Activated naive CD8-positive, alpha-beta T cell treated with anti-CD3 and anti-CD28 coated beads for 36 hours (primary cell): ENCODE results near the gene CELA2A. TPM values are rescaled to one million over a fixed set of nuclear protein-coding genes. Genes with fewer than 3 reads are reported as not detected.
"Not testable (repeated sequence)": the region's sequence is repeated elsewhere in the genome, so short reads cannot be mapped to it uniquely, and the experiment has no call there.

ENCODE experiments used
- DNase-seq: peaks from one replicate; pipeline ENCODE4 v3.0.0; 2021
- H3K27ac Mint-ChIP-seq: one replicate; pipeline ENCODE4 v1.8.0; 2022; ENCODE audit warnings: mild to moderate bottlenecking, moderate library complexity, mixed read lengths
- H3K27me3 Mint-ChIP-seq: one replicate; pipeline ENCODE4 v1.8.0; 2022; ENCODE audit warnings: mild to moderate bottlenecking, mixed read lengths
- H3K36me3 Mint-ChIP-seq: one replicate; pipeline ENCODE4 v1.8.0; 2021; ENCODE audit warnings: mild to moderate bottlenecking, mixed read lengths
- H3K4me1 Mint-ChIP-seq: one replicate; pipeline ENCODE4 v1.8.0; 2021; ENCODE audit warnings: mixed read lengths
- H3K4me3 Mint-ChIP-seq: one replicate; pipeline ENCODE4 v1.8.0; 2022; ENCODE audit warnings: mild to moderate bottlenecking, moderate library complexity, mixed read lengths
- H3K9me3 Mint-ChIP-seq: one replicate; pipeline ENCODE4 v1.8.0; 2022; ENCODE audit warnings: mixed read lengths
- total RNA-seq, 2 experiments: library from RNA; stranded (reverse); gene quantifications; one replicate each; pipeline ENCODE4 v1.2.3, GENCODE V29; 2021

CELA2A gene
- total RNA-seq, 2 experiments from 2014 or later, result not detected

DNA sequence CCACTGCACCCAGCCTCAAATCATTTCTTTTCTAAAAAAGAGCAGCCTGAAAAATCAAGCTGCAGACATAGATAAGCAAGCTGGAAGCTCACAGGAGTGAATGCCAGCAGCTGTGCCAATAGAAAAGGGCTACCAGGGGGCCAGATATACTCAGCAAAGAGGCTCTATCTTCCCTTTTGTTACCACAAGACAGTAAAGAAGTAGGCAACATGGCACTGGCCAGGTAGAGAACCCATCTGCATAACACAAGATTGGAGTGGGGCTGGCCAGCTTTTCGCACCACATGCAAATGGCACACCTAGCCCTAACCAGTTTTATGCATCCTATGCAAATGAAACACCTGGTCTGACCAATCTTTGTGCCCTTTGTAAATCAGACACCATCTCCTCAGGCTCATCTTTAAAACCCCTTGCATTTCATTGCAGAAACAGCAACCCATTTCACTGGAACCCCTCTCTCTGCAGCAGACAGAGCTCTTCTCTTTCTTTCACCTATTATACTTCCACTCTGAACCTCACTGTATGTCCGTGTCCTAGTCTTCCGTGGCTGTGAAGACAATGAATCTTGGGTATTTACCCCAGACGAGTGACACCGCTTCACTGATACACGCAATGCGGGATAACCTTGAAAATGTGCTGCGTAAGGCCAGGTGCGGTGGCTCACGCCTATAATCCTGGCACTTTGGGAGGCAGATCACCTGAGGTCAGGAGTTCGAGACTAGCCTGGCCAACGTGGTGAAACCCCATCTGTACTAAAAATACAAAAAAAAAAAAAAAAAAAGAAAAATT lies 52.4 kb downstream of the CELA2A start:
- Mint-ChIP-seq H3K4me1 (no peaks in the 10 kb centered on the region), H3K27me3 (no peaks in the 10 kb centered on the region), H3K36me3 (no peaks in the 10 kb centered on the region), H3K9me3 (no peaks in the 10 kb centered on the region), H3K4me3 (no peak overlapping the region), H3K27ac (no peak overlapping the region)
- DNase-seq, result no peak

- Mint-ChIP-seq H3K27me3 (no peaks in the 10 kb centered on the region), H3K4me1 (no peaks in the 10 kb centered on the region), H3K36me3 (no peaks in the 10 kb centered on the region), H3K9me3 (no peaks in the 10 kb centered on the region), H3K27ac (no peak overlapping the region), H3K4me3 (no peak overlapping the region)
- no peak for DNase-seq
Measured at GRCh38 chr1:15509586-15509985, 53.1 kb downstream of the CELA2A start.

DNA sequence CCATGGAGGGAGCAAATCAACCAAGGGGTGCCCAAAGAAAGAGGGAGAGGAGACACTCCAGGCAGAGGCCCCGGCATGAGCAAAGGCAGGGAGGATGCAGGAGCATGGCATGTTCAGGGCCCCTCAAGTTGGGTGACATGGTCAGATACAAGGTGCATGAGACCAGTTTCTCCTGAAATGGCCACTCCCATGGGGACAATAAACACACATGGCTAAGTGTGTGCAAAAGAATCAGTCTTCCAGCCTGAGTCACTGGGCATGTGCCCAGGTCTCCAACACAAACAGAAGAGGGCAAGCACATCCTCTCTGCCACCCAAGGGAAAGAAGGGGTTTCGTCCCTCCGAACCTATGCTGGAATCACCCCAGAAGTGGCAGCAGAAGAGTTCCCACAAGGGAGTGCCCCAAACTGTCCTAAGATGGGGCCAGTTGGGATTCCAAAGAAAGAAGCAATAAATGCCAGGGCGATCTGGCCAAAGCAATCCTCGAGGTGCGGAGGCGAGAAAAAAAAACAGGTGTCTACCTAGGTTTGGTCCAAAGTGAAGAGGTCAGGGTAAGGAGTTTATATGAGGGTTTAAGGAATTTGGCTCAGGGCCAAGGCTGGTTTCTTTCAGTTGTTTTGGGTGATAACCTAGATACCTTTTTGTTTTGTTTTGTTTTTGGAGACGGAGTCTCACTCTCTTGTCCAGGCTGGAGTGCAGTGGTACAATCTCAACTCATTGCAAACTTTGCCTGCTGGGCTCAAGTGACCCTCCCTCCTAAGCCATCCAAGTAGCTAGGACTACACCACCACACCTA lies 54.3 kb downstream of the CELA2A start:
- Mint-ChIP-seq H3K27ac (no peak overlapping the region), H3K9me3 (no peaks in the 10 kb centered on the region), H3K4me1 (peaks cover 9% of the 10 kb centered on the region), H3K36me3 (peaks cover 3% of the 10 kb centered on the region), H3K27me3 (no peaks in the 10 kb centered on the region), H3K4me3 (no peak overlapping the region)
- DNase-seq, result no peak

DNA sequence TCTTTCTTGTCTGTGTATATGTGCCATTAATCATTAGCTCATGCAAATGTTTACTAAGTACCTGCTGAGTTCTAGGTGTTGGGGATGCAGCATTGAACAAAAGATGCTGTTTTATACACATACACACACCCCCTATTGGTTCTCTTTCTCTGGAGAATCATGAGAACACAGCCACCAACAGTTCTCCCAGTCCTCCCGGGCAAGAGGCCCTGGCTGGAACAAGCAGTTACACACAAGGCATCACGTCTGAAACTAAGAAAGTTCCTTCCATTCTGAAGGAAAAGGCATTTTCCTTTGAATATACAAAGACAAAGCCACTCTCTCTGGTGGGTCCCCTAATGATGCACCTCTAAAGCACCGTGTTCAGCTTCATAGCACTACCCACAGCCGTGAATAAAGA lies 56.7 kb downstream of the CELA2A start:
- Mint-ChIP-seq H3K27me3 (no peaks in the 10 kb centered on the region), H3K9me3 (no peaks in the 10 kb centered on the region), H3K27ac (no peak overlapping the region), H3K4me3 (no peak overlapping the region), H3K36me3 (peaks cover 8% of the 10 kb centered on the region), H3K4me1 (peaks cover 9% of the 10 kb centered on the region)
- no peak for DNase-seq

DNA sequence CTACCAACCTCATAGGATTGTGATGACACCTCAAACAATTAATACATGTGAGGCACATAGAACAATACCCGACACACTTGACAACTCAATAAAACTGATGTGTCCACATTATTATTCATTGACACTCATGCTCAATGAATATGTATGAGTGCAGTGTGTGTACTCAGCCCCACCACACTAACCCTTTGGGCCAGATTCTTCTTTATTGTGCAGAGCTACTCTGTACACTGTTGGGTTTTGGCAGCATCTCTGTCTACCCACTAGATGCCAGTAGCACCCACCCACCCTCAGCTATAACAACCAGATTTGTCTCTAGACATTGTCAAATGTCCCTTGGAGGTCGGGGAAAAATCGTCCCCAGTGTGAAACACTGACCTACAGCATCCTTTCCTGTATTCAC lies 57.4 kb downstream of the CELA2A start:
- Mint-ChIP-seq H3K9me3 (no peaks in the 10 kb centered on the region), H3K4me1 (peaks cover 9% of the 10 kb centered on the region), H3K36me3 (peaks cover 8% of the 10 kb centered on the region), H3K4me3 (no peak overlapping the region), H3K27me3 (no peaks in the 10 kb centered on the region), H3K27ac (no peak overlapping the region)
- no peak for DNase-seq

DNA sequence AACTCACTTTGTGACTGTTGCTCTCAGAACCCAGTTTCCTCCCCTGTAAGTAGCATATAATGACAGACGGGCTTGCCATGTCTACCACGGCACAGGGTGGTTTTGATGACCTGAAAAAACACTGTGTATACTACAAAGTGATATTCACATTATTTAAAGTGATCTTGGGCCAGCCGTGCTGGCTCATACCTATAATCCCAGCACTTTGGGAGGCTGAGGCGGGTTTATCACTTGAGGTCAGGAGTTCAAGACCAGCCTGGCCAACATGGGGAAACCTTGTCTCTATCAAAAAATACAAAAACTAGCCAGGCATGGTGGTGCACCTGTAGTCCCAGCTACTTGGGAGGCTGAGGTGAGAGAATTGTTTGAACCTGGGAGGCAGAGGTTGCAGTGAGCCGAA lies 58.0 kb downstream of the CELA2A start:
- H3K4me1 Mint-ChIP-seq, H3K4me3 Mint-ChIP-seq, H3K36me3 Mint-ChIP-seq, H3K9me3 Mint-ChIP-seq, DNase-seq, H3K27me3 Mint-ChIP-seq: not testable (repeated sequence)
- peak overlapping the region; percentile 16 for H3K27ac Mint-ChIP-seq

GRCh38 chr1:15515022-15515663 lies 58.6 kb downstream of the CELA2A start:
- Mint-ChIP-seq H3K9me3 (no peaks in the 10 kb centered on the region), H3K4me3 (no peak overlapping the region), H3K4me1 (peaks cover 9% of the 10 kb centered on the region), H3K27ac (peak overlapping the region; percentile 70), H3K36me3 (peaks cover 8% of the 10 kb centered on the region), H3K27me3 (no peaks in the 10 kb centered on the region)
- DNase-seq, result no peak

- peaks cover 8% of the 10 kb centered on the region for H3K36me3 Mint-ChIP-seq
- no peak overlapping the region for H3K27ac Mint-ChIP-seq
- H3K9me3 Mint-ChIP-seq, result no peaks in the 10 kb centered on the region
- no peak for DNase-seq
- H3K27me3 Mint-ChIP-seq, result no peaks in the 10 kb centered on the region
- peaks cover 24% of the 10 kb centered on the region for H3K4me1 Mint-ChIP-seq
- H3K4me3 Mint-ChIP-seq, result no peak overlapping the region
Measured at GRCh38 chr1:15519625-15520024, 63.1 kb downstream of the CELA2A start.

GRCh38 chr1:15521206-15521906 lies 64.8 kb downstream of the CELA2A start:
- not testable (repeated sequence) for DNase-seq, H3K4me3 Mint-ChIP-seq, H3K36me3 Mint-ChIP-seq, H3K27me3 Mint-ChIP-seq, H3K9me3 Mint-ChIP-seq, H3K27ac Mint-ChIP-seq
- H3K4me1 Mint-ChIP-seq, result peaks cover 27% of the 10 kb centered on the region

Other genes starting within 250 kb of the CELA2A start
- under 1 TPM; 0.49 to 0.70 TPM for gene FHAD1, start 209.5 kb upstream of the CELA2A start, total RNA-seq
- 10 to 100 TPM; 45.6 to 46.2 TPM for gene EFHD2, start 46.8 kb upstream of the CELA2A start, total RNA-seq
- gene CTRC, start 18.3 kb upstream of the CELA2A start, total RNA-seq, result under 1 TPM in 1 of 2 experiments, not detected in 1; 0.30 TPM
- gene CELA2B, start 19.4 kb downstream of the CELA2A start, total RNA-seq, result not detected
- gene CASP9, start 67.5 kb downstream of the CELA2A start, total RNA-seq, result 1 to 10 TPM; 6.5 to 9.1 TPM
- gene DNAJC16, start 70.1 kb downstream of the CELA2A start, total RNA-seq, result 10 to 100 TPM; 12.2 to 12.8 TPM
- gene AGMAT, start 128.3 kb downstream of the CELA2A start, total RNA-seq, result 10 to 100 TPM; 25.4 to 26.2 TPM
- gene DDI2, start 160.7 kb downstream of the CELA2A start, total RNA-seq, result 10 to 100 TPM; 45.4 to 45.9 TPM
- 10 to 100 TPM; 45.4 to 50.6 TPM for gene PLEKHM2, start 227.6 kb downstream of the CELA2A start, total RNA-seq